Esophagus (tissue), 2 donors: ENCODE results near the gene CTCF. TPM values are rescaled to one million over a fixed set of nuclear protein-coding genes. Genes with fewer than 3 reads are reported as not detected.

ENCODE experiments used
- H3K27ac ChIP-seq, 2 donors: one replicate each; pipeline ENCODE4 v1.5.1; 2013; ENCODE audit warnings: low read depth in 2 of 2, mild to moderate bottlenecking in 2 of 2, inconsistent platforms in 1 of 2, low read length in 1 of 2, moderate library complexity in 1 of 2
- H3K27me3 ChIP-seq, 2 donors: one replicate each; pipeline ENCODE4 v1.6.1; 2013; ENCODE audit warnings: low read length in 2 of 2, control low read depth in 1 of 2, mild to moderate bottlenecking in 1 of 2; ENCODE audit not compliant: insufficient read depth in 2 of 2, control insufficient read depth in 1 of 2
- H3K36me3 ChIP-seq, 2 donors: one replicate each; pipeline ENCODE4 v1.6.1; 2013; ENCODE audit warnings: low read length in 1 of 2; ENCODE audit not compliant: control insufficient read depth in 2 of 2, insufficient read depth in 2 of 2
- H3K4me1 ChIP-seq, 2 donors: one replicate each; pipeline ENCODE4 v1.6.1; 2013; ENCODE audit warnings: low read length in 1 of 2; ENCODE audit not compliant: control insufficient read depth in 2 of 2, insufficient read depth in 2 of 2
- H3K4me3 ChIP-seq, 2 donors: one replicate each; pipeline ENCODE4 v1.5.1; 2013; ENCODE audit warnings: low read length in 2 of 2, mild to moderate bottlenecking in 2 of 2, low read depth in 1 of 2, moderate library complexity in 1 of 2
- H3K9me3 ChIP-seq, 2 donors: one replicate each; pipeline ENCODE4 v1.6.1; 2013; ENCODE audit warnings: mild to moderate bottlenecking in 2 of 2, low read depth in 1 of 2, low read length in 1 of 2, moderate library complexity in 1 of 2; ENCODE audit not compliant: control insufficient read depth in 2 of 2, insufficient read depth in 1 of 2
- WGBS, 2 donors: extraction: QIAGEN DNeasy Blood & Tissue Kit; methylation state at CpG; one replicate each; pipeline ENCODE4 v1.1.7; 2013; 5-methylcytosine and 5-hydroxymethylcytosine counted together
- polyA plus RNA-seq, 2 donors: library from polyadenylated mRNA; stranded (reverse); fragments of 200-250 nt; gene quantifications; one replicate each; pipeline ENCODE4 v1.2.3, GENCODE V29; 2013
- donor health status: healthy with polysubstance abuse.
- donor health status: Bipolar disorder and iron deficiency.

The CTCF gene
- polyA plus RNA-seq, 2 donors: 16.9 to 21.3 TPM

DNA sequence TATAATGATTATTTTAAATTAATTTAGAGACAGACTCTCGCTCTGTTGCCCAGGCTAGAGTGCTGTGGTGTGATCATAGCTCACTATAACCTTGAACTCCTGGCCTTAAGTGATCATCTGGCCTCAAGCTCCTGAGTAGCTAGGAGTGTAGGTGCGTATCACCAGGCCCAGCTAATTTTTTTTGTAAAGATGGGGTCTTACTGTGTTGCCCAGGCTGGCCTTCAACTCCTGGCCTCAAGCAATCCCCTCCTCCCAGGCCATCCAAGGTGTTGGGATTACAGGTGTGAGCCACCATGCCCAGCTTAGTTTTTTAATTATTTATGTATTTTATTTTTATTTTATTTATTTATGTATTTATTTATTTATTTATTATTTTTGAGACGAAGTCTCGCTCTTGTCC is 17.9 kb downstream of the CTCF start:
- H3K27me3 ChIP-seq: no peaks in the 10 kb centered on the region
- H3K4me1 ChIP-seq: no peaks in the 10 kb centered on the region
- no peak overlapping the region for H3K27ac ChIP-seq
- WGBS, 2 donors: 95 to 96% methylated on average over 4 of the region's 4 CpGs
- H3K9me3 ChIP-seq: no peaks in the 10 kb centered on the region
- peaks cover 0 to 4% of the 10 kb centered on the region in 2 donors for H3K36me3 ChIP-seq
- H3K4me3 ChIP-seq: no peak overlapping the region

- no peak overlapping the region for H3K27ac ChIP-seq
- 84 to 90% methylated on average over 4 of the region's 4 CpGs for WGBS, 2 donors
Observed at GRCh38 chr16:67593288-67593687, 31.0 kb downstream of the CTCF start.

DNA sequence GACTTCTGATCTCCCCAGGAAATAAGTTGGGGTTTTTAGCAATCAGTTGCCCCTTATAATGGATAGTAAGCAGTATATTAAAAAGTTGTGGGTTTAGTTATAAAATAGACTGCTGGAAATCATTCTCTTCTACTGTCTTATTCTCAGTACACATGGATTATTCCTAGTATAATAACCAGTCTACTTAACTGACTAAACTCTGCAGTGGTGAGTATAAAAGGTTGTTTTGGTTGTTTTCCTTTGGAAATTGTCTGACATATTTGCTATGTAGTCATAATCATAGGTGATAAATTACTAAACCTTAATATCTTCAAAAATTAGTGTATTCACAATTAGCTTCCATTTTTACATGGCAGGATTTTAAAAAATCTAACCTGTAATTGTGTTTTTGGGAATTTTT is 31.4 kb downstream of the CTCF start:
- no peaks in the 10 kb centered on the region for H3K27me3 ChIP-seq
- H3K27ac ChIP-seq: no peak overlapping the region
- H3K4me3 ChIP-seq: no peak overlapping the region
- H3K4me1 ChIP-seq: no peaks in the 10 kb centered on the region
- H3K36me3 ChIP-seq: no peaks in the 10 kb centered on the region
- no peaks in the 10 kb centered on the region for H3K9me3 ChIP-seq

More at GRCh38 chr16:67593288-67593687, 31.0 kb downstream of the CTCF start:
- no peaks in the 10 kb centered on the region for H3K36me3 ChIP-seq
- H3K4me3 ChIP-seq: no peak overlapping the region
- H3K4me1 ChIP-seq: no peaks in the 10 kb centered on the region
- H3K9me3 ChIP-seq: no peaks in the 10 kb centered on the region
- no peaks in the 10 kb centered on the region for H3K27me3 ChIP-seq

DNA sequence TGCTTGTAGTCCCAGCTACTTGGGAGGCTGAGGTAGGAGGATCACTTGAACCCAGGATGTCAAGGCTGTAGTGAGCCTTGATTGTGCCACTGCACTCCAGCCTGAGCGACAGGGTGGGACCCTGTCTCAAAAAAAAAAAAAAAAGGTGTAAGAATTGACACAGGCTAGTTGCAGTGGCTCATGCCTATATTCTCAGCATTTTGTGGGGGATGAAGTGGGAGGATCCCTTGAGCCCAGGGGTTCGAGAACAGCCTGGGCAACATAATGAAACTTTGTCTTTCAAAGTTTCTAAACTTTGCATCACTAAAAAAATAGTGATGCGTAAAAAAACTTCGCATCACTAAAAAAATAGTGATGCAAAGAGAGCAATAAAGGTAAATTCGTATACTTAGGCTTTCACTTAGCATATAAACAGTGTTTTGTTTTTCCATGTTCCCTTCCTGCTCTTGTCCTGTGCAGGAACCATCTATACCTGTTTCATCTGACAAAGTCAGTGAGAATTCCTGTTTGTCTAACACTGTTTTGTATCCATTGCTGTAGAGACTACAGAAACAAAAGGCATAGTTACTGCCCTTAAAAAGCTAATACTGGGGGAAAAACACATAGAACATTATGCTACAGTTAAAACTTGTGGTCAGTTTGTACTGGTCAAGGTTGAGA is 32.1 kb downstream of the CTCF start:
- Histone ChIP-seq H3K9me3 (no peaks in the 10 kb centered on the region), H3K27me3 (no peaks in the 10 kb centered on the region), H3K27ac (no peak overlapping the region), H3K4me1 (no peaks in the 10 kb centered on the region), H3K36me3 (peaks cover 0 to 3% of the 10 kb centered on the region in 2 donors), H3K4me3 (no peak overlapping the region)
- WGBS, 2 donors: 91% methylated on average over 5 of the region's 5 CpGs

- Histone ChIP-seq H3K36me3 (peaks cover 0 to 3% of the 10 kb centered on the region in 2 donors), H3K27me3 (no peaks in the 10 kb centered on the region), H3K27ac (peak overlapping the region in 1 of 2 donors; percentile 15), H3K4me3 (no peak overlapping the region), H3K4me1 (no peaks in the 10 kb centered on the region), H3K9me3 (no peaks in the 10 kb centered on the region)
- 37 to 56% methylated on average over 1 of the region's 1 CpG for WGBS, 2 donors
Observed at GRCh38 chr16:67594956-67595355, 32.6 kb downstream of the CTCF start.

GRCh38 chr16:67598527-67598926 is 36.2 kb downstream of the CTCF start:
- Histone ChIP-seq H3K27ac (no peak overlapping the region), H3K9me3 (no peaks in the 10 kb centered on the region), H3K4me1 (no peaks in the 10 kb centered on the region), H3K27me3 (no peaks in the 10 kb centered on the region), H3K4me3 (no peak overlapping the region), H3K36me3 (peaks cover 0 to 3% of the 10 kb centered on the region in 2 donors)
- 73 to 83% methylated on average over 4 of the region's 4 CpGs for WGBS, 2 donors

- Histone ChIP-seq H3K9me3 (no peaks in the 10 kb centered on the region), H3K27ac (no peak overlapping the region), H3K4me1 (no peaks in the 10 kb centered on the region), H3K4me3 (no peak overlapping the region), H3K36me3 (no peaks in the 10 kb centered on the region), H3K27me3 (no peaks in the 10 kb centered on the region)
- 90 to 91% methylated on average over 3 of the region's 3 CpGs for WGBS, 2 donors
Observed at GRCh38 chr16:67605641-67606040, 43.3 kb downstream of the CTCF start.

DNA sequence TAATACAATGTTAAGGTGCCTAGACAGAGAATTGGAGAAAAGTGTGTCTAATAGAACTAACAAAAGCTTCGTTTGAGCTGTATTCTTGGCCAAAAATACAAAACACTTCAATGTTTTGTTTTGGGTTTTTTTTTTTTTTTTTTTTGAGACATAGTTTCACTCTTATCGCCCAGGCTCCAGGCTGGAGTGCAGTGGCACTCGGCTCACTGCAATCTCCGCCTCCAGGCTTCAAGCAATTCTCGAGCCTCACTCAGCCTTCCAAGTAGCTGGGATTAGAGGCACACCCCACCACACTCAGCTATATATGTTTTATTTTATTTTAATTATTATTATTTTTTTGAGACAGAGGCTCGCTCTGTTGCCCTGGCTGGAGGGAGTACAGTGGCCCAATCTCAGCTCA is 44.3 kb downstream of the CTCF start:
- Histone ChIP-seq H3K27ac (no peak overlapping the region), H3K36me3 (peaks cover 0 to 4% of the 10 kb centered on the region in 2 donors), H3K27me3 (no peaks in the 10 kb centered on the region), H3K4me3 (no peak overlapping the region), H3K9me3 (no peaks in the 10 kb centered on the region), H3K4me1 (no peaks in the 10 kb centered on the region)
- 79 to 82% methylated on average over 6 of the region's 6 CpGs for WGBS, 2 donors

DNA sequence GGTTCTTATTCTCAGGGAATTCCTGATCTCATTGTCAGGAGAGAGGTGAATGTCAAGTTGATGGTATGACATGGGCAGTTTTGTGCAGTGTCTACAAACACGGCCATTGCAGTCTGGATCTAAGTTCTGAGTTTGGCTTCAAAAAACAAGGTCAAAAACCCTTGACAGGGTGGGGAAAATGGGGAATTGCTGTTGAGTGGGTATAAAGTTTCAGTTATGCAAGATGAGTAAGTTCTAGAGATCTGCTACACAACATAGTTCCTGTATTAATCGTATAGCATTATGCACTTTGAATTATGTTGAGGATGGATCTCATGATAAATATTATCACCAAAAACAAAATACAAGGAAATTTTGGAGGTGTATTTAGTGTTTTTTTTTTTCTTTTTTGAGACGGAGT is 46.0 kb downstream of the CTCF start:
- Histone ChIP-seq H3K4me3 (no peak overlapping the region), H3K27me3 (no peaks in the 10 kb centered on the region), H3K4me1 (no peaks in the 10 kb centered on the region), H3K36me3 (peaks cover 3 to 5% of the 10 kb centered on the region in 2 donors), H3K27ac (no peak overlapping the region), H3K9me3 (no peaks in the 10 kb centered on the region)
- 83% methylated on average over 3 of the region's 3 CpGs for WGBS, 2 donors

DNA sequence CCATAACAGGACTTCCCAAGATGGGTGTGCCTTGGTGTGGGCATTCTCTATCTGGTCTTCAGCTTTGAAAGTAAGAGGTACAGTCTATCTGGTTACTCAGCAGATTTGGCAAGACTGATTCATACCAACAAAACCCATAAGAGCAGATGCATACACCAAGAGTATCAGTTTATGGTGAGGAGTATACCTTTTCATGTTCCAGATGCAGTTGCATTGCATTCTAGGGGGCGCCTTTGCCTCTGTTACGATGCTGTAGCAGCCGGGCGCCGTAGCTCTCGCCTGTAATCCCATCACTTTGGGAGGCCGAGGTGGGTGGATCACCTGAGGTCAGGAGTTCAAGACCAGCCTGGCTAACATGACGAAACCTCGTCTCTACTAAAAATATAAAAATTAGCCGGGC is 51.5 kb downstream of the CTCF start:
- H3K36me3 ChIP-seq: peaks cover 8 to 10% of the 10 kb centered on the region in 2 donors
- H3K27ac ChIP-seq: no peak overlapping the region
- H3K9me3 ChIP-seq: no peaks in the 10 kb centered on the region
- 93 to 94% methylated on average over 10 of the region's 10 CpGs for WGBS, 2 donors
- H3K4me1 ChIP-seq: no peaks in the 10 kb centered on the region
- H3K4me3 ChIP-seq: no peak overlapping the region
- H3K27me3 ChIP-seq: no peaks in the 10 kb centered on the region
